HL-60 (cell line): Measurements from ENCODE around the gene CHDH.

Experiments used
- DNase-seq, 2 experiments: peaks; one replicate each; pipeline ENCODE4 v3.0.0-alpha.2; 2010 to 2020; ENCODE audit warnings: low read depth in 1 of 2, low spot score in 1 of 2
- H3K27ac ChIP-seq: fragments of 250-450 bp; sonication (Bioruptor Pico); replicated peaks from 2 replicates; pipeline ENCODE4 v1.5.1; 2020; ENCODE audit warnings: mild to moderate bottlenecking, moderate library complexity
- H3K27me3 ChIP-seq: fragments of 250-450 bp; sonication (Bioruptor Pico); 2 replicates; pipeline ENCODE4 v1.5.1; 2021; ENCODE audit warnings: mild to moderate bottlenecking, moderate library complexity; ENCODE audit not compliant: insufficient read depth, poor library complexity, severe bottlenecking
- H3K4me3 ChIP-seq: replicated peaks from 2 replicates; pipeline ENCODE4 v1.5.1; 2011; ENCODE audit warnings: mild to moderate bottlenecking, control low read depth, low read length; ENCODE audit not compliant: insufficient read depth
- CTCF ChIP-seq: IDR thresholded peaks from one replicate; pipeline ENCODE4 v1.5.1; 2011; ENCODE audit warnings: low read length, control low read depth, inconsistent platforms; ENCODE audit not compliant: insufficient read depth
- GABPA ChIP-seq: IDR thresholded peaks from 2 replicates; pipeline ENCODE4 v1.6.1; 2012; ENCODE audit warnings: low read depth
- POLR2AphosphoS5 ChIP-seq: IDR thresholded peaks from 2 replicates; pipeline ENCODE4 v1.6.1; 2012; ENCODE audit warnings: low read depth
- REST ChIP-seq: IDR thresholded peaks from 2 replicates; pipeline ENCODE4 v1.6.1; 2012; ENCODE audit warnings: low read depth; ENCODE audit not compliant: insufficient replicate concordance
- SPI1 ChIP-seq: IDR thresholded peaks from 2 replicates; pipeline ENCODE4 v1.6.1; 2012; ENCODE audit warnings: low read depth, mild to moderate bottlenecking, borderline replicate concordance

Gene CHDH

GRCh38 chr3:53778153-53778552, 68.1 kb downstream of the CHDH start:
- Histone ChIP-seq H3K27ac (no peak overlapping the region), H3K27me3 (peaks cover 3% of the 10 kb centered on the region), H3K4me3 (no peak overlapping the region)
- no peak for TF ChIP-seq POLR2AphosphoS5
- TF ChIP-seq GABPA: no peak
- TF ChIP-seq SPI1: no peak
- no peak for TF ChIP-seq CTCF
- TF ChIP-seq REST: no peak
- DNase-seq: no peak

- no peak for TF ChIP-seq SPI1
- no peak for TF ChIP-seq POLR2AphosphoS5
- TF ChIP-seq GABPA: no peak
- no peak for TF ChIP-seq REST
- TF ChIP-seq CTCF: no peak
- no peak for DNase-seq
- H3K27ac ChIP-seq: no peak overlapping the region
- no peak overlapping the region for H3K4me3 ChIP-seq
- H3K27me3 ChIP-seq: peaks cover 3% of the 10 kb centered on the region
Observed at GRCh38 chr3:53777468-53777867, 68.8 kb downstream of the CHDH start.

GRCh38 chr3:53776494-53777101, 69.6 kb downstream of the CHDH start:
- H3K4me3 ChIP-seq: no peak overlapping the region
- no peak for TF ChIP-seq REST
- no peak for TF ChIP-seq POLR2AphosphoS5
- no peak for TF ChIP-seq GABPA
- no peak for TF ChIP-seq SPI1
- no peak for TF ChIP-seq CTCF
- H3K27ac ChIP-seq: no peak overlapping the region
- no peaks in the 10 kb centered on the region for H3K27me3 ChIP-seq
- DNase-seq: no peak
